Measurements from ENCODE around the gene C10orf95.

- TF ChIP-seq CTCF (IDR thresholded peaks at IDR 0.05) (no peak), EZH2phosphoT487 (IDR thresholded peaks at IDR 0.05) (no peak), EZH2 (IDR thresholded peaks at IDR 0.05) (no peak)
Measured at GRCh38 chr10:102467318-102467717, 16.0 kb upstream of the C10orf95 start.

All from neural progenitor cell (in vitro differentiated cells).